TTC549 (cell line): Measurements from ENCODE around the gene PLD5.
"Not testable (repeated sequence)": the region's sequence is repeated elsewhere in the genome, so short reads cannot be mapped to it uniquely, and the experiment has no call there.

Source experiments
- FAIRE-seq: peaks from 2 replicates; lab custom pipeline; 2012; peaks lifted over from hg19 to GRCh38; lab: Jason Lieb, UNC

PLD5 gene

DNA sequence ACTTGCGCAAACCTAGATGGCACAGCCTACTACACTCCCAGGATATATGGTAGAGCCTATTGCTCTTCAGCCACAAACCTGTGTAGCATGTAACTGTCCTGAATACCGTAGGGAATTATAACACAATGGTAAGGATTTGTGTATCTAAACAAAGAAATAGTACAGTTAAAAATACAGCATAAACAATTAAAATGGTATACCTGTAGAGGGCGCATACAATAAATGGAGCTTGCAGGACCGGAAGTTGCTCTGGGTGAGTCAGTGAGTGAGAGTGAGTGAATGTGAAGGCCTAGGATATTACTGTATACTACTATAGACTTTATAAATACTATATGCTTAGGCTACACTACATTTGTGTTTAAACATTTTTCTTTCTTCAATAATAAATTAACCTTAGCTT, 99.3 kb downstream of the PLD5 start:
- no peak for FAIRE-seq

- FAIRE-seq = no peak
Observed at GRCh38 chr1:242416657-242417056, 107.8 kb downstream of the PLD5 start.

GRCh38 chr1:242412921-242413320, 111.6 kb downstream of the PLD5 start:
- FAIRE-seq = no peak

- no peak for FAIRE-seq
Observed at GRCh38 chr1:242411901-242412300, 112.6 kb downstream of the PLD5 start.

DNA sequence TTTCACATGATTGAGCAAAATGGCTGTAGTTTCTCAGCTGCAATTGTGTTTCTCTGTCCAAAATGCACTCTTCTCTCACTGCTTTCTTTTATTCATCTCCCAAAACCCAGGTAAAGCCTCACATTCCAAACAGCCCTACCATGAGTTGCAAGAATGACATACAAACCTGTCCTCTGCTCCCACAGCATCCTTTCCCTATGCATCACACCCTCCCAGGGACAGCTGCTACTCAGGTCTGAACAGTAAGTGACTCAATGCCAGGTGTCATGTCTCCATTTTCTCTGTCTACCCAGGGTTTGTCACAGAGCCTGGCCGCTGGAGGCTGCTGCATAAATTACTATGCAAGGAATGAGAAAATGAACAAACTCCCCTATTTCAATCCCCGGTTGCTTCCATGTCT, 118.5 kb downstream of the PLD5 start:
- FAIRE-seq = no peak

GRCh38 chr1:242404296-242404695, 120.2 kb downstream of the PLD5 start:
- FAIRE-seq = no peak

DNA sequence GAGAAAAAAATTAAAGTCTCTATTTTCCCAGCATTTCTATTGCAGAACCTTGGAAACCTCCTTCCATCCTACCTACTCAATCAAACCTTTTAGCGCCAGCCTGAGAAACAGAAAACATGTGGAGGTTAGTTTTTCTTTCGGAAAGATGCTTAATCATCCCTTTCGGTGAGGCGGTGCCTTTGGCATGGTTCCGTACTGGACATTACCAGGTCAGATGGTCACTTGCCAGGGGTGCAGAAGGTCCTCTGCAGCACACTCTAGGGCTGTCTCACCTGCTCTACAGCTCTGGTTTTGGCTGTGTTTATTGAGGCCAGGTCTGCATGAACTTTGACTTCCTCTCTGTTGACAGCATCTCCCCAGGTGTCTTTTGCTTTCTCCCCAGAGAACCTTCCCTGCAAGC, 121.5 kb downstream of the PLD5 start:
- FAIRE-seq = no peak

GRCh38 chr1:242401937-242402336, 122.6 kb downstream of the PLD5 start:
- no peak for FAIRE-seq

DNA sequence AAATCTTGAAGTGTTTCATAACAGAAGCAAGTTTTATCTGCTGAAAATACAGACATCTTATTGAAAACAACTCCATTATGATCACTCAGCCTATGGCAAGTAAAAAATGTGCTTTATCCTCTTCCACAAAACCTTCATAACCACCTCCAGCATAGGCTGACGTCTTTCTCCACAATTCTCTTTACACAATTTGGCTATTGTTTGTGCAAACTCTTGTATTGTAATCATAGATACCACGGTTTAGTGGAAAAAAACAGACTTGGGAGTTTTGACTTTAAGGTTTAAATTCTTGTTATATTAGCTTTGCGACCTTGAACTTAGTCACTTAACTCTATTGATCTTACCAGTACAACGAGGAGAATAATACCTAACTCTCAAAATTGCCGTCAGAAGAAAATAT, 126.1 kb downstream of the PLD5 start:
- FAIRE-seq = no peak

- no peak for FAIRE-seq
Observed at GRCh38 chr1:242391896-242392295, 132.6 kb downstream of the PLD5 start.

- not testable (repeated sequence) for FAIRE-seq
Observed at GRCh38 chr1:242376121-242376520, 148.4 kb downstream of the PLD5 start.

DNA sequence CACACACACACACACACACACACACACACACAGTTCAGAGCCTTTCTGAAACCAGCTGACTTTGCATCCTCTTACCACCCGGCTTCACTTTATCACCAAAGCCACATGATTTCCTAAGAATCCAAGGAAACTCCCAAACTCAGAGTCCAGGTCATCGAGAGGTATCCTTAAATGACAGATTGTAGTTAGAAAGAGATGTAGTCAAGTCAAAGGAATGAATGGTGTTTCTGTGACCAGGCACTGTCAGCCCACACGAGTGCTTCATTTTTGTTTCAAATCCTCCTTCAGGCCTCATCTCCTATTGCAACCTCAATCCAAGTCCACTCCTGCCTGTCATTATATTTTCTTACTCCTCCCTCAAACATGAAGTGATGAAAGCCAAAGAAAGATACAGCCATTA, 174.1 kb downstream of the PLD5 start:
- FAIRE-seq = not testable (repeated sequence)

- no peak for FAIRE-seq
Observed at GRCh38 chr1:242349636-242350035, 174.9 kb downstream of the PLD5 start.

- not testable (repeated sequence) for FAIRE-seq
Observed at GRCh38 chr1:242330865-242331264, 193.6 kb downstream of the PLD5 start.

GRCh38 chr1:242327381-242327780, 197.1 kb downstream of the PLD5 start:
- not testable (repeated sequence) for FAIRE-seq

GRCh38 chr1:242321981-242322380, 202.5 kb downstream of the PLD5 start:
- not testable (repeated sequence) for FAIRE-seq

DNA sequence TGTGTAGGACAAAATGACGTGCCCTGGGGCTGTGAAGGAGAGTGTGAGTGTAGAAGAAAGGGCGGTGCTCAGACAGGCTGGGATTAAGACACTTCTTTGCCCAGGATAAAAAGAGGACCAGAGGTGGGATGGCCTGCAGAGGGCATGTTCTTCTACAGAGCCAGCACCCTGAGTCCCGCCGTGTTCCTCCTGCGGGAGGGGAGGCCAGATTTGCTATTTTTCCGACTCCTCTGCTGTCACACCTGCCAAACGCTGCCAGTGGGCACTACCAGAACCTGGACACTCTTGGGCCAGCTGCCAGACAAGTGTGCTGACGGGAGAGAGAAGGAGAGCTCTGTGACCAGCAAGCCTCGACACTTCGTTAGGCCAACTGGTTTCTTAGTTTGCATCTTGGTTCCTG, 206.4 kb downstream of the PLD5 start:
- FAIRE-seq = no peak

DNA sequence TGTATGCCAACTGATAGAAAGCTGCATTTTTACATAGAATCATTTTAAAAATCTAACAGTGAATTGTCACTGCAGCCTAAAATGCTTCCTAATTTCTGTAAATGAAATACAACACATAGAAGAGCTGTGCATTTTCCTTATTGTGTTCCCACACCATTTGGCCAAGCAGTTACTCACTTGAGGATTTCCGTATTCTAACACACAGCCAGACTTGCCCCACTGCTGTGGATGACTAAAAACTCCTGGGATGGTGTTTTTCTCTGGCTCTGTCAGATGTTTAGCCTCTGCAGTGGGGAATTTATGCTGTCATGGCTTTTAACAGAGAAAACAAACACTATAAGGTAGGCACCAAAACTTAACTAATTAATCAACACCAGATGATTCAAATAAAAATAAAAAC, 209.6 kb downstream of the PLD5 start:
- not testable (repeated sequence) for FAIRE-seq

GRCh38 chr1:242314085-242314649, 210.3 kb downstream of the PLD5 start:
- FAIRE-seq = not testable (repeated sequence)

- FAIRE-seq = not testable (repeated sequence)
Observed at GRCh38 chr1:242308681-242309080, 215.8 kb downstream of the PLD5 start.

DNA sequence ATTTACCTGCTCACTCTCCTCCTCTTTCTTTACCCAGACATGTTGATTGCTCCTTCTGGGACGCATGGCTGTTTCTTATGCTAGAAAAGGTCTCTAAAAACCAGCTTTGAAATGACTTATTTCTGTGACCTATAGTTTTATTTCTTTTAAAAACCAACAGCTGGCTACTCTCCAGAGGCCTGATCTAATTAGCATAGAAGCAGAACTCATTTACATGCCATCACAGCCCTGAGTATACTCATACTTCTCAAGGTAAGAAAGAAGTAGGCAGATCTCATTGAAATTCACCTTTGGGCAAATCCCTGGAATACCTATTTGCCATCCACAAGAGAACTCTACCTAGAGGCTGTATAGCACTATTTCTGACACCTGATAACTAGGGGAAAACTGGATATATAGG, 230.7 kb downstream of the PLD5 start:
- FAIRE-seq = not testable (repeated sequence)

DNA sequence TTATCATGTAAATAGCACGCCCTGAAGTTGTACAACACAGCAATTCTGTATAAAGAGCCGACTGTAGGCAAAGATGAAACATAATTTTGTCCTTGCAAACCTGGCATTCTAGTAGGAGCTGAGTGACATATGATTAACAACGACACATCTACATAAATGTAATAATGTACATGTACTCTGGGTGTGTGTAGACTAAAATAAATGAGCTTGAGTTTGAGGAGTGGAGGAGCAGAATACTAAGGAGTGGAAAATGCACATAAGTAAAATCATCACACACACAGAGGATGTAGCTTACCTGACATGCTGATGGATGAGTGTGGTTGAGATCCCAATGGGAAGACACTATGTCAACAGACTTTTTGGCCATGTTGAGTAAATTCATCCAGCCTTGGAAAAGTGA, 236.4 kb downstream of the PLD5 start:
- FAIRE-seq = not testable (repeated sequence)

DNA sequence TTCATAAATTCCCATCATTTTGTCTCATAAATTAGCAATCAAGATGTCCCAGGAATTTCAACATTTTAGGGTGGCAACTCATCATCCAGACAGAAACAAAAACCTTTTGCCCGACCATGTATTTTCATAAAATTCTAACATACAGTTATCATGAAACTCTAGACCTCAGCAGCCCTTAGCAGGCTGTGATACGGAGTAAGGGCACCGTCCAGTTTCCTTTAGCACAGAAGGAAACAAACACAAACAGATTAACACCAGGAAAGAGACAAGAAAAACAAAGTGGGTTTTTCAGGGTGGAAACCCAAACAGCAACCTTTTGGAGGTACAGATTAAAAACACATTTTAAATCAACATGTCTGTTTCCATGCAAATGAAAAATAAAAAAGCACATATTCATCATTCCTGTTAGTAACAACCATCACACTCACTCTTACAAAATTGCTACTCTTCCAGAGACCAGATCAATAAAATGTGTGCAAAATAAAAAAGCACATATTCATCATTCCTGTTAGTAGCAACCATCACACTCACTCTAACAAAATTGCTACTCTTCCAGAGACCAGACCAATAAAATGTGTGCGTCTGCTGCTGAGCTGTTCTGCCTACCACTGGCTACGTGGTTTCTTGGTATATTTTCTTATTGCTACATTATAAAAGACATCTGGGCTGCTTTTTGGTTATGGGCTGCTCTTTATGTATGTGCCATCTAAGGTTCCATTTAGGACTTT, 241.6 kb downstream of the PLD5 start:
- FAIRE-seq = not testable (repeated sequence)

DNA sequence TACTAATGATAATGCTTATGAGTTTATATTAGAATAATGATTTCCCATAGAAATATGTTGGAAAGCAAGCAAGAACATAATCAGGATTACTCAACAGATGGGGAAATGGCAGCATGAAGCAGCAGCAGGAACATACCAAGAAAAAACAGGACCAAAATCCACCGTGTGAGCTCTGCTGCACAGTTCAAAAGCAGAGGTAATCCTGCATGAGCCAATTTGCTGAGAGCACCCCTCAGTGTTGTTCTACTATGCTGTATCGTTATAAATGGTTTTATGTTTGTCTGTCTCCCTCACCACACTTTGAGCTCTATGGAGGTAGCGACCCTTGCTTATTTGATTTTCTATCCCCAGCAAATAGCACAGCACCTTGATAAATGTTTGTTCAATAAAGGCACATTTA, 246.1 kb downstream of the PLD5 start:
- not testable (repeated sequence) for FAIRE-seq
